HEK293 (cell line): ENCODE measurements around the gene GPR3.
A peak's percentile ranks its signal among the peaks of the same experiment; 100 is the strongest.

Source experiments
- BCL11A ChIP-seq: fragments of 450-650 bp; formaldehyde crosslinking; IDR thresholded peaks from 2 replicates; pipeline ENCODE4 v1.5.1; 2016; ENCODE audit warnings: low read depth, missing biosample characterization, missing genetic modification characterization
- GLIS2 ChIP-seq: fragments of 450-650 bp; formaldehyde crosslinking; IDR thresholded peaks from 2 replicates; pipeline ENCODE4 v1.5.1; 2016; ENCODE audit warnings: missing biosample characterization, missing genetic modification characterization
- MZF1 ChIP-seq: fragments of 450-650 bp; formaldehyde crosslinking; IDR thresholded peaks from 2 replicates; pipeline ENCODE4 v1.5.1; 2017; ENCODE audit warnings: missing biosample characterization, missing genetic modification characterization, borderline replicate concordance
- PRDM2 ChIP-seq: fragments of 450-650 bp; formaldehyde crosslinking; IDR thresholded peaks from 2 replicates; pipeline ENCODE4 v1.5.1; 2016; ENCODE audit warnings: missing biosample characterization, missing genetic modification characterization, borderline replicate concordance
- SALL2 ChIP-seq: fragments of 450-650 bp; formaldehyde crosslinking; IDR thresholded peaks from 2 replicates; pipeline ENCODE4 v1.5.0; 2017; ENCODE audit warnings: missing biosample characterization, mild to moderate bottlenecking, missing genetic modification characterization, borderline replicate concordance
- ZBTB21 ChIP-seq: fragments of 450-650 bp; formaldehyde crosslinking; IDR thresholded peaks from 2 replicates; pipeline ENCODE4 v1.5.1; 2017; ENCODE audit warnings: missing biosample characterization, missing genetic modification characterization
- ZBTB26 ChIP-seq: fragments of 450-650 bp; formaldehyde crosslinking; optimal IDR thresholded peaks from 2 replicates; pipeline ENCODE3; 2016; ENCODE audit warnings: missing biosample characterization, mild to moderate bottlenecking, missing genetic modification characterization
- ZFP69B ChIP-seq: fragments of 450-650 bp; formaldehyde crosslinking; IDR thresholded peaks from 2 replicates; pipeline ENCODE4 v1.5.1; 2016; ENCODE audit warnings: missing biosample characterization, missing genetic modification characterization
- ZNF138 ChIP-seq: fragments of 450-650 bp; formaldehyde crosslinking; IDR thresholded peaks from 2 replicates; pipeline ENCODE4 v1.5.1; 2016; ENCODE audit warnings: missing biosample characterization, missing genetic modification characterization, borderline replicate concordance
- ZNF157 ChIP-seq: fragments of 450-650 bp; formaldehyde crosslinking; IDR thresholded peaks from 2 replicates; pipeline ENCODE4 v1.5.1; 2016; ENCODE audit warnings: missing biosample characterization, missing genetic modification characterization
- ZNF16 ChIP-seq: fragments of 450-650 bp; formaldehyde crosslinking; IDR thresholded peaks from 2 replicates; pipeline ENCODE4 v1.5.1; 2016; ENCODE audit warnings: low read depth, missing biosample characterization, missing genetic modification characterization
- ZNF214 ChIP-seq: fragments of 450-650 bp; formaldehyde crosslinking; IDR thresholded peaks from 2 replicates; pipeline ENCODE4 v1.5.1; 2017; ENCODE audit warnings: missing biosample characterization, mild to moderate bottlenecking, missing genetic modification characterization, borderline replicate concordance
- ZNF26 ChIP-seq: fragments of 450-650 bp; formaldehyde crosslinking; IDR thresholded peaks from 2 replicates; pipeline ENCODE4 v1.5.1; 2016; ENCODE audit warnings: missing biosample characterization, missing genetic modification characterization
- ZNF280D ChIP-seq: fragments of 450-650 bp; formaldehyde crosslinking; IDR thresholded peaks from 2 replicates; pipeline ENCODE4 v1.5.1; 2016; ENCODE audit warnings: missing biosample characterization, missing genetic modification characterization
- ZNF423 ChIP-seq: fragments of 450-650 bp; formaldehyde crosslinking; IDR thresholded peaks from 2 replicates; pipeline ENCODE4 v1.5.1; 2016; ENCODE audit warnings: missing biosample characterization, missing genetic modification characterization
- ZNF549 ChIP-seq: fragments of 450-650 bp; IDR thresholded peaks from 2 replicates; pipeline ENCODE4 v1.5.1; 2018; ENCODE audit warnings: missing biosample characterization, missing genetic modification characterization, mild to moderate bottlenecking, inconsistent platforms, moderate library complexity
- ZNF561 ChIP-seq: fragments of 450-650 bp; IDR thresholded peaks from 2 replicates; pipeline ENCODE4 v1.5.1; 2018; ENCODE audit warnings: missing biosample characterization, missing genetic modification characterization, borderline replicate concordance
- ZNF707 ChIP-seq: fragments of 450-650 bp; formaldehyde crosslinking; IDR thresholded peaks from 2 replicates; pipeline ENCODE4 v1.5.1; 2016; ENCODE audit warnings: missing biosample characterization, missing genetic modification characterization
- ZNF747 ChIP-seq: fragments of 450-650 bp; formaldehyde crosslinking; IDR thresholded peaks from 2 replicates; pipeline ENCODE4 v1.5.1; 2016; ENCODE audit warnings: missing biosample characterization, missing genetic modification characterization
- ZNF785 ChIP-seq: fragments of 450-650 bp; formaldehyde crosslinking; IDR thresholded peaks from 2 replicates; pipeline ENCODE4 v1.5.1; 2016; ENCODE audit warnings: missing biosample characterization, missing genetic modification characterization
- ZNF791 ChIP-seq: fragments of 450-650 bp; formaldehyde crosslinking; IDR thresholded peaks from 2 replicates; pipeline ENCODE4 v1.5.1; 2016; ENCODE audit warnings: missing biosample characterization, missing genetic modification characterization
- ZNF792 ChIP-seq: fragments of 450-650 bp; formaldehyde crosslinking; IDR thresholded peaks from 2 replicates; pipeline ENCODE4 v1.5.1; 2016; ENCODE audit warnings: missing biosample characterization, missing genetic modification characterization
- ZNF837 ChIP-seq: fragments of 450-650 bp; formaldehyde crosslinking; IDR thresholded peaks from 2 replicates; pipeline ENCODE4 v1.5.1; 2016; ENCODE audit warnings: missing biosample characterization, missing genetic modification characterization
- ZSCAN16 ChIP-seq: fragments of 450-650 bp; formaldehyde crosslinking; IDR thresholded peaks from 2 replicates; pipeline ENCODE4 v1.5.1; 2016; ENCODE audit warnings: missing biosample characterization, missing genetic modification characterization
- ZSCAN30 ChIP-seq: fragments of 450-650 bp; IDR thresholded peaks from 2 replicates; pipeline ENCODE4 v1.5.1; 2018; ENCODE audit warnings: missing biosample characterization, mild to moderate bottlenecking, missing genetic modification characterization, moderate library complexity
- TF ChIP-seq, protein P1 (sequence below): fragments of 450-650 bp; formaldehyde crosslinking; IDR thresholded peaks from 2 replicates; pipeline ENCODE4 v1.5.1; 2016; ENCODE audit warnings: missing biosample characterization, missing genetic modification characterization

GPR3 gene

DNA sequence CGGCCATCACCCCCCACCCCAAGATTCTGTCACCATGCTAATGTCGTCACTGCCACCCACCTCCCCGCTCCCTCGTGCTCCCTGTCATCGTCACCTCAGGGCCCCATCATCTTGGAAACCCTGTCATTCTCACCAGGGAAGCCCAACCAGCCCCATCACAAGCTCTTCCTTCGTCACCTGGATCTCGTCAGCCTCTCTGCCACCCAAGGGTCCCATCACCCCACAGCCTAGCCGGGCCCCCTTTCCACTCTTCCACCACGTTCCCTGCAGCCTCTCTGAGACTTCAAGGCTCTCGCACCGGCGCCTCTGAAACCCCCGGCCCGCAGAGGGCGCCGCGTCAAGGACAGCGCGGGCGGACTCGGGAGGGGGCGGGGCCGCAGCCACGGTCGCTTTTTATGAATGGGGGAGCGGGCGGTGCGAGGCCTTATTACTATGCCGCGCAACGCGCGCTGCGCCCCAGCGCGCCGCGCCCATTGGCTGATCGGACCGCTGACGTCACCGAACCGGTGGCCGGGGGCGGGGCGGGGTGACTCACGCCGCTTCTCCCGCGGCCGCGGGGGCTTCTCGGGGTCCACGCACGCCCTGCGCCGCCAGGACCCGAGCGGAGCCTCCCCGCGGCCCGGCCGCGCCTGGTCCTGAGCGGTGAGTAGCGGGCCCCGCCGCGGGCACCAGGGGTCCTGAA is at the start of gene GPR3 (continued):
- TF ChIP-seq ZNF747 (tag by site-specific recombination) (no peak), ZNF837 (tag by site-specific recombination) (no peak), ZNF26 (tag by site-specific recombination) (no peak), ZFP69B (tag by site-specific recombination) (no peak), ZNF792 (no peak), ZNF423 (peak; percentile 68; the same call in 1 of the 2 replicates), MZF1 (no peak), ZNF561 (peak; percentile 65; the same call in 1 of the 2 replicates), GLIS2 (no peak), SALL2 (tag by site-specific recombination) (no peak), ZNF280D (tag by site-specific recombination) (no peak), ZNF138 (tag by site-specific recombination) (no peak), ZBTB21 (tag by site-specific recombination) (no peak), ZNF707 (tag by site-specific recombination) (no peak), ZSCAN30 (tag by site-specific recombination) (no peak), BCL11A (tag by site-specific recombination) (no peak), ZNF785 (peak; percentile 65; the same call in 1 of the 2 replicates), ZNF791 (tag by site-specific recombination) (no peak), PRDM2 (tag by site-specific recombination) (no peak), ZNF16 (tag by site-specific recombination) (no peak), ZSCAN16 (tag by site-specific recombination) (no peak), ZNF549 (tag by site-specific recombination) (no peak), ZNF157 (no peak), ZNF214 (no peak), ZBTB26 (tag by site-specific recombination) (peak; percentile 79)
- TF ChIP-seq, protein P1, sequence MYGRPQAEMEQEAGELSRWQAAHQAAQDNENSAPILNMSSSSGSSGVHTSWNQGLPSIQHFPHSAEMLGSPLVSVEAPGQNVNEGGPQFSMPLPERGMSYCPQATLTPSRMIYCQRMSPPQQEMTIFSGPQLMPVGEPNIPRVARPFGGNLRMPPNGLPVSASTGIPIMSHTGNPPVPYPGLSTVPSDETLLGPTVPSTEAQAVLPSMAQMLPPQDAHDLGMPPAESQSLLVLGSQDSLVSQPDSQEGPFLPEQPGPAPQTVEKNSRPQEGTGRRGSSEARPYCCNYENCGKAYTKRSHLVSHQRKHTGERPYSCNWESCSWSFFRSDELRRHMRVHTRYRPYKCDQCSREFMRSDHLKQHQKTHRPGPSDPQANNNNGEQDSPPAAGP (tag by site-specific recombination) = no peak
